GM19023 (cell line): ENCODE measurements around the gene ERG.

Experiments used
- ATAC-seq: cut with Tn5 transposase; IDR thresholded peaks from one replicate; pipeline ENCODE4 v1.9.1; 2021; ENCODE audit warnings: mild to moderate bottlenecking, moderate library complexity; ENCODE audit not compliant: unreplicated experiment

Gene ERG

GRCh38 chr21:38439426-38439825 is 58.9 kb downstream of the ERG start:
- no peak for ATAC-seq

GRCh38 chr21:38438462-38438893 is 59.8 kb downstream of the ERG start:
- ATAC-seq, result no peak

GRCh38 chr21:38436341-38436740 is 61.9 kb downstream of the ERG start:
- ATAC-seq, result no peak

- ATAC-seq, result no peak
These were observed 63.3 kb downstream of the ERG start for GRCh38 chr21:38434913-38435533.

GRCh38 chr21:38433471-38433870 is 64.8 kb downstream of the ERG start:
- ATAC-seq, result no peak

GRCh38 chr21:38430401-38430984 is 67.8 kb downstream of the ERG start:
- ATAC-seq, result no peak

GRCh38 chr21:38429011-38429410 is 69.3 kb downstream of the ERG start:
- ATAC-seq, result no peak

GRCh38 chr21:38428211-38428610 is 70.1 kb downstream of the ERG start:
- ATAC-seq, result no peak

GRCh38 chr21:38424305-38425019 is 73.8 kb downstream of the ERG start:
- ATAC-seq, result no peak

GRCh38 chr21:38422082-38422481 is 76.2 kb downstream of the ERG start:
- no peak for ATAC-seq

- ATAC-seq, result no peak
These were observed 78.1 kb downstream of the ERG start for GRCh38 chr21:38420140-38420539.

GRCh38 chr21:38417726-38418125 is 80.6 kb downstream of the ERG start:
- no peak for ATAC-seq

- ATAC-seq, result no peak
These were observed 81.5 kb downstream of the ERG start for GRCh38 chr21:38416791-38417190.

GRCh38 chr21:38413958-38414548 is 84.2 kb downstream of the ERG start:
- no peak for ATAC-seq

- no peak for ATAC-seq
These were observed 87.8 kb downstream of the ERG start for GRCh38 chr21:38410466-38410865.

- no peak for ATAC-seq
These were observed 88.4 kb downstream of the ERG start for GRCh38 chr21:38409907-38410306.

- ATAC-seq, result no peak
These were observed 94.1 kb downstream of the ERG start for GRCh38 chr21:38404177-38404576.

- ATAC-seq, result no peak
These were observed 95.5 kb downstream of the ERG start for GRCh38 chr21:38402795-38403194.

- no peak for ATAC-seq
These were observed 96.0 kb downstream of the ERG start for GRCh38 chr21:38402291-38402690.

GRCh38 chr21:38401191-38401926 is 96.9 kb downstream of the ERG start:
- no peak for ATAC-seq

GRCh38 chr21:38400195-38400919 is 97.9 kb downstream of the ERG start:
- ATAC-seq, result no peak
